Pancreas (tissue), 10 donors: ENCODE measurements around the gene IRF4. TPM values are rescaled to one million over a fixed set of nuclear protein-coding genes. Genes with fewer than 3 reads are reported as not detected.
A peak's percentile ranks its signal among the peaks of the same experiment; 100 is the strongest.

Source experiments
- ATAC-seq, 4 donors: fragments of 200-7000 bp; cut with Tn5 transposase; one replicate each; pipeline versions ENCODE4 v1.8.0 to v1.9.1; 2020; ENCODE audit warnings: mild to moderate bottlenecking in 4 of 4, moderate library complexity in 4 of 4
- DNase-seq, 6 donors: peaks; one replicate each; pipeline ENCODE4 v3.0.0-alpha.2; 2020
- FAIRE-seq: peaks from 2 replicates; lab custom pipeline; 2012; peaks lifted over from hg19 to GRCh38; lab: Jason Lieb, UNC
- H3K27ac ChIP-seq, 4 donors: fragments of 200-600 bp; sonication (generic); 1 replicate in 3 of 4; 2 replicates in 1 of 4; pipeline versions ENCODE4 v1.5.0 to v1.8.0; 2020
- H3K27me3 ChIP-seq, 4 donors: fragments of 200-600 bp; one replicate each; pipeline ENCODE4 v1.8.0; 2021
- H3K36me3 ChIP-seq, 3 donors: fragments of 200-600 bp; sonication (generic) in 1 of 3; one replicate each; pipeline versions ENCODE4 v1.5.0 to v1.8.0; 2020 to 2021
- H3K4me1 ChIP-seq, 3 donors: fragments of 200-600 bp; one replicate each; pipeline ENCODE4 v1.8.0; 2021
- H3K4me3 ChIP-seq, 4 donors: fragments of 200-600 bp; sonication (generic) in 2 of 4; one replicate each; pipeline versions ENCODE4 v1.5.0 to v1.8.0; 2020 to 2021
- H3K9me3 ChIP-seq, 4 donors: fragments of 200-600 bp; one replicate each; pipeline ENCODE4 v1.8.0; 2021
- WGBS, 2 donors: extraction: QIAGEN DNeasy Blood & Tissue Kit; methylation state at CpG; one replicate each; pipeline ENCODE4 v1.1.7; 2013; 5-methylcytosine and 5-hydroxymethylcytosine counted together
- intact Hi-C, 3 donors: fragments of 100-400 bp; cut with DNase I; formaldehyde crosslinking; loops; one replicate each; pipeline versions ENCODE4 v1.11.1 to v1.14.2; 2022
- polyA plus RNA-seq, 2 donors: library from polyadenylated mRNA; stranded (reverse); fragments of 200-250 nt; gene quantifications; one replicate each; pipeline ENCODE4 v1.2.3, GENCODE V29; 2013
- total RNA-seq, 6 donors: library from RNA; stranded (reverse); fragmentation: NEBNext Ultra II Directional in 4 of 6; extraction: Animal tissue kit (Norgen Biotek cat#: 25700) in 4 of 6; gene quantifications; one replicate each; pipeline versions ENCODE4 v1.2.1 to v1.2.4, GENCODE V29; 2021 to 2023
- TF ChIP-seq, protein P1 (sequence below), 4 donors: fragments of 200-600 bp; sonication (generic) in 3 of 4; IDR thresholded peaks; one replicate each; pipeline versions ENCODE4 v1.5.0 to v1.8.0; 2021; ENCODE audit warnings: antibody characterized with exemption in 4 of 4
- donor health status: healthy with polysubstance abuse.
- donor health status: DM: no; HTN: no; CAD: no; lungs with moderate emphysema.
- donor health status: DM: no; HTN: no; CAD: no.
- donor health status: control.
- donor health status: control.
- donor health status: Bipolar disorder and iron deficiency.
- donor health status: DM: yes; HTN: yes; CAD: no.
- donor health status: DM: no; HTN: no; CAD: no.
- donor health status: DM: no; HTN: no; CAD: no.
- donor health status: DM: yes; HTN: yes; CAD: no.

IRF4 gene
- total and polyA plus RNA-seq, 8 donors: 0.04 to 3.8 (median 0.44) TPM

DNA sequence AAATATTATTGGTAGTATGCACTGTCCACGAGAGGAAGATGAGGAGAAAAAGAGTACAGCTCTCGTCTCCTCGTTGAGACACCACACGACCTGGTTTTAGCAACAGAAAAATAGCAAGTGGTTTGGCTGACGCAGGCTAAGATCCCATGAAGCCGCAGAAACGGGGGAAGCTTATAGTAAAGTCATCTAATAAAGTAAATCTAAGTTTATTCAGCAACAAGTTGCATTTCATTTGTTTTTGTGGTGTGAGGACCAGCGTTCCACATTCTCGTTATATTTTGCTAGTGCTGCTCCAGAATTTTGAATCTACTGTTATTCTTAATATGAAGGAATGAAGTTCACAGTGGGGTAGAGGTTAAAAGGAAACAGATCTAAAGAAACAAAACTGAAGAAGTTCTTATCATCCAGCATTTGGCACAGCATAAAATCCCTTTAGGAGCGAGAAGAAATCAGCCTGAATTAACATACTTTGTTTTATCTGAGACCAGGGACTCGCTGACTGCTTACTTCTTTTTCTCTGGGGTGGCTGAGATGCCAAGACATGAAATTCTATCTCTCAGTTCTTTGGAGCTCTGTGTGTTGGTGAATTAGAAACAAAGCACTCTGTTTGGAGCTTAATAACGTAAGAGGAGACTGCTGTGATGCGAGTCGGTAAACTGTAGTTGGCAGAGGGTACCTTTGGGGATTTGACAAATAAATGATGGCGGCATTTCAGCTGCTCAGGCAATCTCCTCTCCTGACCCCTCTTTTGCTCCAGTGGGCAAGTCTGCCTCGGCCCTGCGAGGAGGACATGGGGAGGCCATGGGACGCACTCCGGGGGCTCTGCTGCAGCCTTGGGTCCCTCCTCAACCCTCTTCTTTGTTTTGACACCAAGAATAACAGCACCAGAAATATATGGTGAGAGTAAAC, 24.9 kb upstream of the IRF4 start:
- no peaks in the 10 kb centered on the region for H3K36me3 ChIP-seq
- 55 to 62% methylated on average over 19 of the region's 19 CpGs for WGBS, 2 donors
- DNase-seq: peak in 1 of 6 donors; percentile 53
- no peak overlapping the region for H3K27ac ChIP-seq
- no peak for FAIRE-seq
- TF ChIP-seq, protein P1, sequence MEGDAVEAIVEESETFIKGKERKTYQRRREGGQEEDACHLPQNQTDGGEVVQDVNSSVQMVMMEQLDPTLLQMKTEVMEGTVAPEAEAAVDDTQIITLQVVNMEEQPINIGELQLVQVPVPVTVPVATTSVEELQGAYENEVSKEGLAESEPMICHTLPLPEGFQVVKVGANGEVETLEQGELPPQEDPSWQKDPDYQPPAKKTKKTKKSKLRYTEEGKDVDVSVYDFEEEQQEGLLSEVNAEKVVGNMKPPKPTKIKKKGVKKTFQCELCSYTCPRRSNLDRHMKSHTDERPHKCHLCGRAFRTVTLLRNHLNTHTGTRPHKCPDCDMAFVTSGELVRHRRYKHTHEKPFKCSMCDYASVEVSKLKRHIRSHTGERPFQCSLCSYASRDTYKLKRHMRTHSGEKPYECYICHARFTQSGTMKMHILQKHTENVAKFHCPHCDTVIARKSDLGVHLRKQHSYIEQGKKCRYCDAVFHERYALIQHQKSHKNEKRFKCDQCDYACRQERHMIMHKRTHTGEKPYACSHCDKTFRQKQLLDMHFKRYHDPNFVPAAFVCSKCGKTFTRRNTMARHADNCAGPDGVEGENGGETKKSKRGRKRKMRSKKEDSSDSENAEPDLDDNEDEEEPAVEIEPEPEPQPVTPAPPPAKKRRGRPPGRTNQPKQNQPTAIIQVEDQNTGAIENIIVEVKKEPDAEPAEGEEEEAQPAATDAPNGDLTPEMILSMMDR (IDR thresholded peaks at IDR 0.05): no peak
- no peaks in the 10 kb centered on the region for H3K9me3 ChIP-seq
- H3K4me3 ChIP-seq: no peak overlapping the region
- H3K4me1 ChIP-seq: no peaks in the 10 kb centered on the region
- no peak for ATAC-seq
- peaks cover 0 to 7% (median 3%) of the 10 kb centered on the region in 4 donors for H3K27me3 ChIP-seq
- intact Hi-C loops: no loop called here

DNA sequence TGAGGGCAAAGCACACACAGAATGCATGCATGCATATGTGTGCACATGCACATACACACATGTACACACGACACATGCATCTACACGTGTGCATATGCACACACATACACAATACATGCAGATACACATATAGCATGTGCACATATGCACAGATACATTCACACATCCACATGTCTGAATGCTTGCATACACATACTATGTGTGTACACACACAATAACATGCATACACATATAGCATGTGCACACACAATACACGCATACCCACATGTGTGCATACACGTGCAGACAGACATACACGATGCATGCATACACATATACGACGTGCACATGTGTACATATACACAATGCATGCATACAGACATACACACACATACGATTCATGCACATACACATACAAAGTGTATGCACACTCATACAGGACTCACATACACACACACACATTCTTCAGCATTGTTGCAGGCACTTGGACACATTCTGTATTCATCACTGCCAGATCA, 24.2 kb upstream of the IRF4 start:
- Histone ChIP-seq H3K4me1 (no peaks in the 10 kb centered on the region), H3K9me3 (no peaks in the 10 kb centered on the region), H3K4me3 (no peak overlapping the region), H3K27me3 (peaks cover 0 to 7% (median 3%) of the 10 kb centered on the region in 4 donors), H3K36me3 (no peaks in the 10 kb centered on the region), H3K27ac (no peak overlapping the region)
- no peak for ATAC-seq
- DNase-seq: no peak
- intact Hi-C loops: no loop called here
- TF ChIP-seq, protein P1 (IDR thresholded peaks at IDR 0.05): no peak
- 52 to 74% methylated on average over 8 of the region's 8 CpGs for WGBS, 2 donors
- no peak for FAIRE-seq

DNA sequence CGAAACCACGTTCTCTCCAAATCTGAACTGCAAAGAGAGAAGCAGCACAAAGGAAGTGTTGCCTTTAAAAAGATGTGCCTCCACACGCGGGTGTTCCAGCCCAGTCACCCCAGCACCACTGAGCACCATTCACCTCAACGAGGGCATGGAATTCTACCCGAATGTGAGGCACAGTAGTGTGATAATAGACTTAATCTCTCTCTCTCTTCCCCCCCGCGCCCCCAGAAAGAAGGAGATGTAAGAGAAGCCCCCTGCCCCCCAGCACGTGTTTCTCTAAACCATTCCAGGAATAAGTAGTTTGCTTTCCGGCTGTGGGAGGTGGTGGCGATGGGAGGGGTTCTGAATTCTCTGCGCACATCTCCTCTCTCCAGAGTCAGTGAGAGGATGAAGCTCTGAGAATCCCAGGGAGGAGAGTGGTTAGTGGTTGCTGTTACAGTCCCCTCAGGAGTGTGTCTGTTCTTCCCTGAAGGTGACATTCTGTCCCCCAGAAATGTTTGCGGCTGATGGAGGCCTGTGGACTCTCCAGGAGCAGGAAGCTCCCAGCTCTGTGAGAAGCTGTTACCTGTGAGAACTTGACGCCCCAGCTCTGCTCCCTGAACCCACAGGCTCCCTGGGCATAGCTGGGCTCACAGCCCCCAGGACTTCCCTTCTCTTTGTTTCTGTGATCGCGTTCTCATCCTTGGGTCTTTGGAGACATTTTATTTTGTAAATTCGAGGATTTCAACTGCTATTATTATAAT, 23.5 kb upstream of the IRF4 start:
- peaks cover 0 to 7% (median 3%) of the 10 kb centered on the region in 4 donors for H3K27me3 ChIP-seq
- peak in 1 of 6 donors; percentile 53 for DNase-seq
- no peak for ATAC-seq
- TF ChIP-seq, protein P1 (IDR thresholded peaks at IDR 0.05): no peak
- H3K4me3 ChIP-seq: no peak overlapping the region
- 57 to 67% methylated on average over 17 of the region's 17 CpGs for WGBS, 2 donors
- H3K4me1 ChIP-seq: no peaks in the 10 kb centered on the region
- H3K36me3 ChIP-seq: no peaks in the 10 kb centered on the region
- H3K9me3 ChIP-seq: no peaks in the 10 kb centered on the region
- intact Hi-C loops: no loop called here
- FAIRE-seq: no peak
- H3K27ac ChIP-seq: no peak overlapping the region

DNA sequence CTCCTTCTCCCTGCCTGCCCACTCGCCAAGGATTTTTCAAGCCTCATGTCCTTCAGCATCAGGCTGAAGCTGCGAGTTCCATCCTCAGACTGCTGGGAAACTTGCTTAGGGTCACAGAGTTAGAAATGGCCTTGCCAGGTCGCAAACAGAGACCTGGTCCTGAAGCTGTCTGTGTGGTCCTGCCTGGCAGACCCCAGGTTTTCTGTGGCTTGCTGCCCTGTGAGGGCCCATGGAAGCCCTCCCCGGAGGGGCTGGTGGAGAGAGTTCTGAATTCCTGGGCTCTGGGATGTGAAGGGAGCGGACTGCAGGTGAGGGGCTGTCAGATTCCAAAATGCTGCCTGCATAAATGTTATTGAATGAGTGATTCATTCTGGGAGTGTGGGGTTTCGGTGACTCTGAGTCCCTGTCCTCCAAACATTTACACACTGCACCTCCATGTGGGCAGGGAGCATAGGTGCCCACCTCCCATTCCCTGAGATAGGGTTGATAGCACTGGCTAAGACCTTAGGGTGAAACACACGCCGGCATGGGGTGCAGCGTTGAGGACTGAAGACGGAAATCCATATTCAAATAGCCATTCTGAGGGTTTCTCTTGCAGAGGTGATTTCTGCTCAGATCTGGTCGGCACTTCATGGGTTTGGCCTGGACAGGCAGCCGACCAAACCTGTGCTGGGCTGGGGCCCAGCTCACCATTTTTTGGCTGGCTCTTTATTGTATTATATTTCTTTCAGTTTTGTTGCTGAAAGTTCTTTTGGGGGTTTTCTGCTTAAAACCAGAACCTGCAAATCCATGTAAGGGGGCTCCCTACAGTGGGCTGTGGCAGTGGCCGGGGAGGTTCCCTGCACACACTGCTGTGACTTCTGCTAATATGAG, 21.8 kb upstream of the IRF4 start:
- no peaks in the 10 kb centered on the region for H3K9me3 ChIP-seq
- FAIRE-seq (no peak), DNase-seq (peak in 1 of 6 donors; percentile 55)

More for the DNA sequence above, 21.8 kb upstream of the IRF4 start:
- no peaks in the 10 kb centered on the region for H3K4me1 ChIP-seq
- H3K27ac ChIP-seq: no peak overlapping the region
- H3K27me3 ChIP-seq: peaks cover 0 to 7% (median 3%) of the 10 kb centered on the region in 4 donors
- H3K4me3 ChIP-seq: no peak overlapping the region
- ATAC-seq: no peak
- TF ChIP-seq, protein P1 (IDR thresholded peaks at IDR 0.05): no peak
- intact Hi-C loops: no loop called here
- H3K36me3 ChIP-seq: no peaks in the 10 kb centered on the region
- WGBS, 2 donors: 58 to 68% methylated on average over 13 of the region's 13 CpGs
